Subcutaneous abdominal adipose tissue (tissue), 5 donors: Measurements from ENCODE around the gene EIF5.
"Not testable (repeated sequence)": the region's sequence is repeated elsewhere in the genome, so short reads cannot be mapped to it uniquely, and the experiment has no call there.

Experiments
- H3K27ac ChIP-seq: one replicate; pipeline ENCODE4 v1.7.0; 2013; ENCODE audit warnings: low read depth, mild to moderate bottlenecking, inconsistent platforms, low read length, moderate library complexity
- H3K27me3 ChIP-seq, 5 donors: one replicate each; pipeline ENCODE4 v1.7.0; 2013; ENCODE audit warnings: low read length in 5 of 5, inconsistent platforms in 1 of 5; ENCODE audit not compliant: control insufficient read depth in 5 of 5, insufficient read depth in 4 of 5
- H3K36me3 ChIP-seq, 5 donors: one replicate each; pipeline ENCODE4 v1.7.0; 2013; ENCODE audit warnings: low read length in 5 of 5; ENCODE audit not compliant: control insufficient read depth in 5 of 5, insufficient read depth in 5 of 5
- H3K4me1 ChIP-seq, 5 donors: one replicate each; pipeline ENCODE4 v1.7.0; 2013; ENCODE audit warnings: low read length in 5 of 5, mild to moderate bottlenecking in 3 of 5, moderate library complexity in 1 of 5; ENCODE audit not compliant: control insufficient read depth in 5 of 5, insufficient read depth in 5 of 5
- H3K4me3 ChIP-seq, 5 donors: one replicate each; pipeline ENCODE4 v1.7.0; 2013; ENCODE audit warnings: low read length in 5 of 5, low read depth in 1 of 5
- H3K9ac ChIP-seq, 5 donors: one replicate each; pipeline ENCODE4 v1.7.0; 2013; ENCODE audit warnings: low read length in 5 of 5, mild to moderate bottlenecking in 4 of 5, moderate library complexity in 3 of 5
- H3K9me3 ChIP-seq, 5 donors: one replicate each; pipeline ENCODE4 v1.7.0; 2013; ENCODE audit warnings: low read length in 5 of 5; ENCODE audit not compliant: control insufficient read depth in 5 of 5
- donor health status: healthy.
- donor health status: healthy.
- donor health status: healthy.
- donor health status: healthy.
- donor health status: healthy.

EIF5 gene

GRCh38 chr14:103346286-103346685 is 12.2 kb downstream of the EIF5 start:
- H3K27me3 ChIP-seq, result no peaks in the 10 kb centered on the region
- no peak overlapping the region for H3K27ac ChIP-seq
- H3K4me3 ChIP-seq, result no peak overlapping the region
- no peaks in the 10 kb centered on the region for H3K9me3 ChIP-seq
- H3K9ac ChIP-seq, result no peak overlapping the region
- H3K36me3 ChIP-seq, result peaks cover 25 to 38% (median 36%) of the 10 kb centered on the region in 5 donors
- H3K4me1 ChIP-seq, result peaks cover 0 to 7% (median 0%) of the 10 kb centered on the region in 5 donors

- no peaks in the 10 kb centered on the region for H3K27me3 ChIP-seq
- H3K36me3 ChIP-seq, result peaks cover 17 to 29% (median 26%) of the 10 kb centered on the region in 5 donors
- H3K4me3 ChIP-seq, result no peak overlapping the region
- H3K9me3 ChIP-seq, result no peaks in the 10 kb centered on the region
- no peak overlapping the region for H3K9ac ChIP-seq
- H3K27ac ChIP-seq, result no peak overlapping the region
- H3K4me1 ChIP-seq, result peaks cover 0 to 7% (median 0%) of the 10 kb centered on the region in 5 donors
Measured at GRCh38 chr14:103347091-103347815, 13.2 kb downstream of the EIF5 start.

DNA sequence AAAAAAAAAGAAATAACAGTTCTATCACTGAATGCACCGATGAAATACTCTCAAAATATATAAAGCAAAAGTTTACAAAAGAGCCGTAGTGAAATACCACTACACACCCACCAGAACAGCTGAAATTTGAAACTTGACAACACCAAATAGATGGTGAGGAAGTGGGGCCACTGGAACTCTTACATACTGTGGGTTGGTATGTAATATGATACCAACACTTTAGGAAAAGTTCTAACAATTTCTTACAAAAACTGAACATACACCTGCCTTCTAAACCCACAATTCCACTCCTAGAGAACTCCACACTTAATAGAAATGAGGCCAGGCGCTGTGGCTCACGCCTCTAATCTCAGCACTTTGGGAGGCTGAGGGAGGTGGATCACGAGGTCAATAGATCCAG is 14.1 kb downstream of the EIF5 start:
- peaks cover 8 to 20% (median 18%) of the 10 kb centered on the region in 5 donors for H3K36me3 ChIP-seq
- no peak overlapping the region for H3K4me3 ChIP-seq
- no peaks in the 10 kb centered on the region for H3K27me3 ChIP-seq
- no peaks in the 10 kb centered on the region for H3K9me3 ChIP-seq
- H3K4me1 ChIP-seq, result peaks cover 0 to 7% (median 0%) of the 10 kb centered on the region in 5 donors
- no peak overlapping the region for H3K27ac ChIP-seq
- no peak overlapping the region for H3K9ac ChIP-seq

GRCh38 chr14:103349982-103350381 is 15.9 kb downstream of the EIF5 start:
- H3K4me1 ChIP-seq, result peaks cover 0 to 7% (median 0%) of the 10 kb centered on the region in 5 donors
- no peak overlapping the region for H3K4me3 ChIP-seq
- no peak overlapping the region for H3K27ac ChIP-seq
- H3K27me3 ChIP-seq, result no peaks in the 10 kb centered on the region
- no peak overlapping the region for H3K9ac ChIP-seq
- peaks cover 0 to 2% (median under 1%) of the 10 kb centered on the region in 5 donors for H3K36me3 ChIP-seq
- no peaks in the 10 kb centered on the region for H3K9me3 ChIP-seq

DNA sequence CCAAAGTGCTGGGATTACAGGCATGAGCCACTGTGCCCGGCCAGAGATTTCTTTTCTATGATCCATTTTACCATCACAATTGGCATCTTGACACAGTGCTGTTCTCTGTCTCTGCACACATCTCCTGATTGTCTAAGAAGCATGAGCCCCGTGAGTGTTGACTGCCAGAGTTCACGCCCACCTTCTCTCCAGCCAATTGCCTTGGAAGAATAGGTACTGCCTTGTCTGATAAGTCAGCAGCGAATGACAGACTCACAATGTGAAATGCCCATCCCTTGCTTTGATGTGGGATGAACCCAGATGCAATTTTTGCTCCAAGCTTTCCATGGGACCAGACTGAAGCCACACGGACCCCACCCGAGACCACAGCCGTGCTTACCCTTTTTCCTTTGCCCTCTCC is 19.3 kb downstream of the EIF5 start:
- no peak overlapping the region for H3K4me3 ChIP-seq

DNA sequence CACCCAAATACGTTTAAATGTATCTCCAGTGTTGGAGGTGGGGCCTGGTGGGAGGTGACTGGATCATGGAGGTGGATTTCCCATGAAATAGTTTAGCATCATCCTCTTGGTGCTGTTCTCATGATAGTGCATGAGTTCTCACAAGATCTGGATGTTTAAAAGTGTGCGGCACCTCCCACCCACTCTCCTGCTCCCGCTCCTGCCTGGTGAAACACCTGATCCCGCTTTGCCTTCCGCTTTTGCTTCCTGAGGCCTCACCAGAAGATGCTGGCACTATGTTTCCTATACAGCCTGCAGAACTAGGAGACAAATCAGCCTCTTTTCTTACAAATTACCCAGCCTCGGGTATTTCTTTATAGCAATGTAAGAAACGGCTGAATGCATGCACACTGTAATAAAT is 20.1 kb downstream of the EIF5 start:
- no peak overlapping the region for H3K27ac ChIP-seq
- no peaks in the 10 kb centered on the region for H3K4me1 ChIP-seq
- H3K27me3 ChIP-seq, result peaks cover 0 to 3% (median 0%) of the 10 kb centered on the region in 5 donors
- no peak overlapping the region for H3K4me3 ChIP-seq
- H3K9me3 ChIP-seq, result no peaks in the 10 kb centered on the region
- no peak overlapping the region for H3K9ac ChIP-seq
- H3K36me3 ChIP-seq, result no peaks in the 10 kb centered on the region

More for the DNA sequence above, 19.3 kb downstream of the EIF5 start:
- H3K9me3 ChIP-seq, result no peaks in the 10 kb centered on the region
- no peak overlapping the region for H3K27ac ChIP-seq
- H3K27me3 ChIP-seq, result peaks cover 0 to 3% (median 0%) of the 10 kb centered on the region in 5 donors
- H3K36me3 ChIP-seq, result no peaks in the 10 kb centered on the region
- no peaks in the 10 kb centered on the region for H3K4me1 ChIP-seq
- H3K9ac ChIP-seq, result no peak overlapping the region

- H3K4me1 ChIP-seq, result no peaks in the 10 kb centered on the region
- H3K27ac ChIP-seq, result no peak overlapping the region
- peaks cover 0 to 8% (median 4%) of the 10 kb centered on the region in 5 donors for H3K27me3 ChIP-seq
- no peaks in the 10 kb centered on the region for H3K36me3 ChIP-seq
- no peaks in the 10 kb centered on the region for H3K9me3 ChIP-seq
- H3K4me3 ChIP-seq, result no peak overlapping the region
- no peak overlapping the region for H3K9ac ChIP-seq
Measured at GRCh38 chr14:103356024-103356682, 22.1 kb downstream of the EIF5 start.

GRCh38 chr14:103357552-103357951 is 23.5 kb downstream of the EIF5 start:
- not testable (repeated sequence) for H3K9ac ChIP-seq, H3K4me3 ChIP-seq, H3K27ac ChIP-seq, H3K36me3 ChIP-seq, H3K9me3 ChIP-seq, H3K4me1 ChIP-seq, H3K27me3 ChIP-seq

DNA sequence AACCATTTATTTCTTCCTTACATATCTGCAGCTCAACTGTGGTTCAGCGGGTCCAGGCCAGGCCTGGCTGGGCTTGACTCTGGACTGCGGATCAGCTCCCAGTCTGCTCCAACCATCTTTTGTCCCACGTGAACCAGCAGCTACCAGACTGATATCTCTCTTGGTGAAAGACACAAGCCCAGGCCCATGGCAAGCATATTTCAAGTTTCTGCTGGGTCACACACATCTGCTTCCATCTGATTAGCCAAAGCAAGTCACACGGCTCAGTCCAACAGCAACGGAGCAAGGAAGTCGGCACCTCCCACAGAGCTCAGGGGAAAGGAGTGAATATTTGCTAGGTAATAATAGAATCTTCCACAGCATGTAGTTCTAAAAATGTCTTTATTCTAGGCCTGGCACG is 26.5 kb downstream of the EIF5 start:
- Histone ChIP-seq H3K4me1 (no peaks in the 10 kb centered on the region), H3K36me3 (no peaks in the 10 kb centered on the region), H3K27me3 (peaks cover 0 to 8% (median 4%) of the 10 kb centered on the region in 5 donors)

DNA sequence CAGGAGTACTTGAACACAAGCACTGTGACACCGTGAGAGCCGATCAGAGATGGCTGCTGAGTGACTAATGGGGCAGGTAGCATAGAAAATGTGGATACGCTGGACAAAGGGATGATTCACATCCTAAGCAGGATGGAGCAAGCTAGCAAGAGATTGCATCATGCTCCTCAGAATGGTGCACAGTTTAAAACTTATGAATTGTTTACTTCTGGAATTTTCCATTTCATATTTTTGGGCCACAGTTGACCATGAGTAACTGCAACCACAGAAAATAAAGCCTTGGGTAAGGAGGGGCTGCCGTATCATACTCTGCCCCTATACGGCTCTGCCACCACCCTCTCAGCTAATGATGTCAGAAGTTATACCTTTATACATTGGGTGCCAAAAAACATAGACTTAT is 27.8 kb downstream of the EIF5 start:
- H3K4me1 ChIP-seq, result no peaks in the 10 kb centered on the region
- no peak overlapping the region for H3K27ac ChIP-seq
- peaks cover 0 to 7% (median 0%) of the 10 kb centered on the region in 5 donors for H3K9me3 ChIP-seq
- no peaks in the 10 kb centered on the region for H3K36me3 ChIP-seq
- no peak overlapping the region for H3K4me3 ChIP-seq
- no peak overlapping the region for H3K9ac ChIP-seq
- H3K27me3 ChIP-seq, result peaks cover 0 to 8% (median 4%) of the 10 kb centered on the region in 5 donors

More for the DNA sequence above, 26.5 kb downstream of the EIF5 start:
- no peak overlapping the region for H3K27ac ChIP-seq
- no peak overlapping the region for H3K9ac ChIP-seq
- H3K9me3 ChIP-seq, result peaks cover 0 to 7% (median 0%) of the 10 kb centered on the region in 5 donors
- no peak overlapping the region for H3K4me3 ChIP-seq
